ENCODE data around the gene CD300LB.
"Not testable (repeated sequence)": the region's sequence is repeated elsewhere in the genome, so short reads cannot be mapped to it uniquely, and the experiment has no call there.

CD300LB gene

GRCh38 chr17:74514632-74515334 is 16.5 kb downstream of the CD300LB start:
- no peak overlapping the region for H3K4me3 ChIP-seq (replicated peaks; ENCODE audit: low read depth, low read length)
- TF ChIP-seq, protein P1, sequence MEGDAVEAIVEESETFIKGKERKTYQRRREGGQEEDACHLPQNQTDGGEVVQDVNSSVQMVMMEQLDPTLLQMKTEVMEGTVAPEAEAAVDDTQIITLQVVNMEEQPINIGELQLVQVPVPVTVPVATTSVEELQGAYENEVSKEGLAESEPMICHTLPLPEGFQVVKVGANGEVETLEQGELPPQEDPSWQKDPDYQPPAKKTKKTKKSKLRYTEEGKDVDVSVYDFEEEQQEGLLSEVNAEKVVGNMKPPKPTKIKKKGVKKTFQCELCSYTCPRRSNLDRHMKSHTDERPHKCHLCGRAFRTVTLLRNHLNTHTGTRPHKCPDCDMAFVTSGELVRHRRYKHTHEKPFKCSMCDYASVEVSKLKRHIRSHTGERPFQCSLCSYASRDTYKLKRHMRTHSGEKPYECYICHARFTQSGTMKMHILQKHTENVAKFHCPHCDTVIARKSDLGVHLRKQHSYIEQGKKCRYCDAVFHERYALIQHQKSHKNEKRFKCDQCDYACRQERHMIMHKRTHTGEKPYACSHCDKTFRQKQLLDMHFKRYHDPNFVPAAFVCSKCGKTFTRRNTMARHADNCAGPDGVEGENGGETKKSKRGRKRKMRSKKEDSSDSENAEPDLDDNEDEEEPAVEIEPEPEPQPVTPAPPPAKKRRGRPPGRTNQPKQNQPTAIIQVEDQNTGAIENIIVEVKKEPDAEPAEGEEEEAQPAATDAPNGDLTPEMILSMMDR (IDR thresholded peaks at IDR 0.05; ENCODE audit: low read depth, low read length, missing control alignments): no peak

GRCh38 chr17:74513987-74514631 is 17.2 kb downstream of the CD300LB start:
- H3K4me3 ChIP-seq (replicated peaks; ENCODE audit: low read depth, low read length): no peak overlapping the region
- no peak for DNase-seq (ENCODE audit: extremely low read depth, low read depth)
- TF ChIP-seq, protein P1 (IDR thresholded peaks at IDR 0.05; ENCODE audit: low read depth, low read length, missing control alignments): no peak

More at GRCh38 chr17:74514632-74515334, 16.5 kb downstream of the CD300LB start:
- DNase-seq (ENCODE audit: extremely low read depth, low read depth): no peak

- TF ChIP-seq, protein P1 (IDR thresholded peaks at IDR 0.05; ENCODE audit: low read depth, low read length, missing control alignments): no peak
- no peak overlapping the region for H3K4me3 ChIP-seq (replicated peaks; ENCODE audit: low read depth, low read length)
- DNase-seq (ENCODE audit: extremely low read depth, low read depth): no peak
Measured at GRCh38 chr17:74512624-74513091, 18.6 kb downstream of the CD300LB start.

GRCh38 chr17:74512036-74512435 is 19.2 kb downstream of the CD300LB start:
- DNase-seq (ENCODE audit: extremely low read depth, low read depth): no peak
- TF ChIP-seq, protein P1 (IDR thresholded peaks at IDR 0.05; ENCODE audit: low read depth, low read length, missing control alignments): no peak

GRCh38 chr17:74508156-74508555 is 23.1 kb downstream of the CD300LB start:
- TF ChIP-seq, protein P1 (IDR thresholded peaks at IDR 0.05; ENCODE audit: low read depth, low read length, missing control alignments): no peak
- DNase-seq (ENCODE audit: extremely low read depth, low read depth): no peak
- no peak overlapping the region for H3K4me3 ChIP-seq (replicated peaks; ENCODE audit: low read depth, low read length)

More at GRCh38 chr17:74512036-74512435, 19.2 kb downstream of the CD300LB start:
- H3K4me3 ChIP-seq (replicated peaks; ENCODE audit: low read depth, low read length): no peak overlapping the region

DNA sequence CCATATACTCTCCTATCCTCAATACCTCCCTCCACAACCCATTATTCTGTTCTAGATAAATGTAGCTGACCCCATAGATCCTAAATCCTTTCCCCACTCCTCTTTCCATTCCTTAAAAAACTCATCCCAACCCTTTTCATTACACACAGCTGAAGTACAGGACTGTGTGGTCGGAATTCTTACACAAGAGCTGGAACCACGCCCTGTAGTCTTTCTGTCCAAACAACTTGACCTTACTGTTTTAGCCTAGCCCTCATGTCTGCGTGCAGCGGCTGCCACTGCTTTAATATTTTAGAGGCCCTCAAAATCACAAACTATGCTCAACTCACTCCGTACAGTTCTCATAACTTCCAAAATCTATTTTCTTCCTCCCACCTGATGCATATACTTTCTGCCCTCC is 27.3 kb downstream of the CD300LB start:
- DNase-seq (ENCODE audit: extremely low read depth, low read depth); H3K4me3 ChIP-seq (replicated peaks; ENCODE audit: low read depth, low read length): not testable (repeated sequence)

GRCh38 chr17:74502861-74503260 is 28.4 kb downstream of the CD300LB start:
- TF ChIP-seq, protein P1 (IDR thresholded peaks at IDR 0.05; ENCODE audit: low read depth, low read length, missing control alignments): no peak
- no peak overlapping the region for H3K4me3 ChIP-seq (replicated peaks; ENCODE audit: low read depth, low read length)
- DNase-seq (ENCODE audit: extremely low read depth, low read depth): no peak
